CD4-positive, alpha-beta T cell treated with Interleukin-17A for 1 hour (primary cell): ENCODE measurements around the gene RAB12.

Experiments
- DNase-seq: peaks from one replicate; pipeline ENCODE4 v3.0.0-alpha.2; 2020

Gene RAB12

DNA sequence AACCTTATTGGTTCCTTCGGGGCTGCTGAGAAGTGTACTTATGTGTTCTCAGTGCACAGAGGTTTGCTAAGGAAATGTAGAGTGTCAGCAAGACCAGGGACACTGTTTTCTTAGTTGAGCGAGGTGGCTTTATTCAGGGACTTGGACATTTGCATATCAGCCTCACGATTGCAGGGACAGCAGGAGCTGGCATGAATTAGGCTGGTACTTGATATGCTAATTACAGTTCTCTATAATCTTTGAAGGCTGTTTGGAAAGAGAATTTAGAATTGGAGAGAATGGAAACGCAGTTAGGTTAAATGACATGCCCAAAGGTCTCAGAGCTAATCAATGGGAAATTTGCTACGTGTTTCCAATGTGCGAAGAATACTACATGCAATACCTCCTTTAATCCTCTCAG lies 77.4 kb downstream of the RAB12 start:
- DNase-seq, result no peak

DNA sequence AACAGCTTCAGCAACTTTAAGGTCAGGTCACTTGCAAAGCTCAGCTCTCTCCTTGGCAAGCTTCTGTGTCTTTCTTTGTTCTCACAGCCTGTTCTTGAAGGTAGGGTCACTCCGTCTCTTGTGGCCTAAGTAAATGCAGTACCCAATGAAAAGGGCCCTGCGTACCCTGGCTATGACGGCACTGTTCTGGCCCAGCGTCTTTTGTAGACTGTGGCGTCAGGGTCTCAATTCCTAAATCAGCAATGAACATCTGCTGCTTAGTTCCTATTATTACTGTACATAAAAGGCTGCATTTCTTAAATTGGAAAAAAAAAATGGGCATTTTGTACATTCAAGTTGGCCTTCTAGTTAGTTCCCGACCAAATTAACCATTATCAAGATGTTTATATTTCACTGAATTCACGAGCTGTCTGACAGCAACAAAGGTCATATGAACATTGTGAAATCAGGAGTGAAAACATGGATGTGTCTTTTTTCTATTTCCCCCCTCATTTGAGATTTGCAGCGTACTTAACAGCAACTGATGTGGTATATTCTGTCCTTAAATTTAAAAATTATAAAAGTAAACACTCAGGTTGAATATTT lies 79.1 kb downstream of the RAB12 start:
- DNase-seq, result no peak

DNA sequence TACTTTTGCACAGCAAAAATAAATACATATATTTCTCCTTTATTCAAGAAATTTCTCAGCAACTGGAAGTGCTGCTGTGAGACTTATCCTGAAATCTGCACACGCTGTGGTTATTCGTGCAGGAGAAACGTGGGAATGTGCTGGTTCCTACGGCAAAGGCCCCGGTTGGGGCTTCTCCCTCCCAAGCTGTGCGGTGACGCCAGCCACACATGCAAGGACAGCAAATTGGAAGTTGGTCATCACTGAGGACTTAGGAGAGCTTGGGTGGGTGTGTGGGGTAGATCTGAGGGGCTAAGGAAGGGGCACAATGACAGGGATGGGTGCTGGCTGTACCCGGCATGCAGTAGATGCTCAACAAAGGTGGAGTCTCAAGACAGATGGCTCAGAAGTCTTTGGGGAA lies 79.6 kb downstream of the RAB12 start:
- no peak for DNase-seq
